NCI-H2081 treated with DMSO at 0.1 percent for 48 hours (cell line): Measurements from ENCODE around the gene CCDC12.

Experiments used
- DNase-seq: peaks from one replicate; lab custom pipeline; 2025; lab: John Stamatoyannopoulos, UW

CCDC12 gene

GRCh38 chr3:46955157-46955556, 21.4 kb downstream of the CCDC12 start:
- DNase-seq: no peak

GRCh38 chr3:46954178-46954577, 22.4 kb downstream of the CCDC12 start:
- DNase-seq: no peak

- no peak for DNase-seq
Measured at GRCh38 chr3:46953234-46954010, 23.1 kb downstream of the CCDC12 start.

GRCh38 chr3:46952813-46953212, 23.7 kb downstream of the CCDC12 start:
- no peak for DNase-seq

GRCh38 chr3:46950650-46951241, 25.8 kb downstream of the CCDC12 start:
- DNase-seq: no peak

GRCh38 chr3:46950177-46950576, 26.4 kb downstream of the CCDC12 start:
- DNase-seq: no peak

GRCh38 chr3:46948830-46949671, 27.5 kb downstream of the CCDC12 start:
- DNase-seq: no peak

- DNase-seq: no peak
Measured at GRCh38 chr3:46947981-46948791, 28.4 kb downstream of the CCDC12 start.

GRCh38 chr3:46947546-46947901, 29.0 kb downstream of the CCDC12 start:
- no peak for DNase-seq

- DNase-seq: no peak
Measured at GRCh38 chr3:46946856-46947545, 29.5 kb downstream of the CCDC12 start.

GRCh38 chr3:46946416-46946815, 30.1 kb downstream of the CCDC12 start:
- no peak for DNase-seq

- DNase-seq: no peak
Measured at GRCh38 chr3:46944191-46944590, 32.4 kb downstream of the CCDC12 start.

GRCh38 chr3:46943237-46944187, 33.0 kb downstream of the CCDC12 start:
- no peak for DNase-seq

GRCh38 chr3:46942481-46943236, 33.9 kb downstream of the CCDC12 start:
- no peak for DNase-seq

- no peak for DNase-seq
Measured at GRCh38 chr3:46942076-46942475, 34.5 kb downstream of the CCDC12 start.

GRCh38 chr3:46939578-46940445, 36.7 kb downstream of the CCDC12 start:
- no peak for DNase-seq

- no peak for DNase-seq
Measured at GRCh38 chr3:46938118-46938517, 38.4 kb downstream of the CCDC12 start.

- no peak for DNase-seq
Measured at GRCh38 chr3:46936733-46937250, 39.8 kb downstream of the CCDC12 start.
